ENCODE data around the gene STAMBP.

GRCh38 chr2:73839653-73840411, 11.1 kb downstream of the STAMBP start:
- TF ChIP-seq, protein P1, sequence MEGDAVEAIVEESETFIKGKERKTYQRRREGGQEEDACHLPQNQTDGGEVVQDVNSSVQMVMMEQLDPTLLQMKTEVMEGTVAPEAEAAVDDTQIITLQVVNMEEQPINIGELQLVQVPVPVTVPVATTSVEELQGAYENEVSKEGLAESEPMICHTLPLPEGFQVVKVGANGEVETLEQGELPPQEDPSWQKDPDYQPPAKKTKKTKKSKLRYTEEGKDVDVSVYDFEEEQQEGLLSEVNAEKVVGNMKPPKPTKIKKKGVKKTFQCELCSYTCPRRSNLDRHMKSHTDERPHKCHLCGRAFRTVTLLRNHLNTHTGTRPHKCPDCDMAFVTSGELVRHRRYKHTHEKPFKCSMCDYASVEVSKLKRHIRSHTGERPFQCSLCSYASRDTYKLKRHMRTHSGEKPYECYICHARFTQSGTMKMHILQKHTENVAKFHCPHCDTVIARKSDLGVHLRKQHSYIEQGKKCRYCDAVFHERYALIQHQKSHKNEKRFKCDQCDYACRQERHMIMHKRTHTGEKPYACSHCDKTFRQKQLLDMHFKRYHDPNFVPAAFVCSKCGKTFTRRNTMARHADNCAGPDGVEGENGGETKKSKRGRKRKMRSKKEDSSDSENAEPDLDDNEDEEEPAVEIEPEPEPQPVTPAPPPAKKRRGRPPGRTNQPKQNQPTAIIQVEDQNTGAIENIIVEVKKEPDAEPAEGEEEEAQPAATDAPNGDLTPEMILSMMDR (IDR thresholded peaks at IDR 0.05; ENCODE audit: low read depth, low read length) = no peak
- no peak for TF ChIP-seq POLR2A (IDR thresholded peaks at IDR 0.05; ENCODE audit: extremely low read depth, insufficient read length)
- TF ChIP-seq, protein P2, sequence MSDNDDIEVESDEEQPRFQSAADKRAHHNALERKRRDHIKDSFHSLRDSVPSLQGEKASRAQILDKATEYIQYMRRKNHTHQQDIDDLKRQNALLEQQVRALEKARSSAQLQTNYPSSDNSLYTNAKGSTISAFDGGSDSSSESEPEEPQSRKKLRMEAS (IDR thresholded peaks at IDR 0.05; ENCODE audit: low read depth, low read length) = no peak
- no peak for TF ChIP-seq MYC (IDR thresholded peaks at IDR 0.05; ENCODE audit: low read depth, low read length)

Measured in NB4 (cell line).